PC-3 (cell line): ENCODE data around the gene CRY2.

Experiments
- EZH2 ChIP-seq: fragments of 300-600 bp; sonication (generic); IDR thresholded peaks from one replicate; pipeline ENCODE4 v1.6.1; 2017; ENCODE audit warnings: antibody characterized with exemption, mild to moderate bottlenecking, low read length; ENCODE audit not compliant: unreplicated experiment
- TF ChIP-seq, protein P1 (sequence below): fragments of 300-600 bp; sonication (generic); conservative IDR thresholded peaks from 2 replicates; pipeline ENCODE4 v1.5.1; 2017; ENCODE audit warnings: antibody characterized with exemption, low read depth, mild to moderate bottlenecking, low read length

DNA sequence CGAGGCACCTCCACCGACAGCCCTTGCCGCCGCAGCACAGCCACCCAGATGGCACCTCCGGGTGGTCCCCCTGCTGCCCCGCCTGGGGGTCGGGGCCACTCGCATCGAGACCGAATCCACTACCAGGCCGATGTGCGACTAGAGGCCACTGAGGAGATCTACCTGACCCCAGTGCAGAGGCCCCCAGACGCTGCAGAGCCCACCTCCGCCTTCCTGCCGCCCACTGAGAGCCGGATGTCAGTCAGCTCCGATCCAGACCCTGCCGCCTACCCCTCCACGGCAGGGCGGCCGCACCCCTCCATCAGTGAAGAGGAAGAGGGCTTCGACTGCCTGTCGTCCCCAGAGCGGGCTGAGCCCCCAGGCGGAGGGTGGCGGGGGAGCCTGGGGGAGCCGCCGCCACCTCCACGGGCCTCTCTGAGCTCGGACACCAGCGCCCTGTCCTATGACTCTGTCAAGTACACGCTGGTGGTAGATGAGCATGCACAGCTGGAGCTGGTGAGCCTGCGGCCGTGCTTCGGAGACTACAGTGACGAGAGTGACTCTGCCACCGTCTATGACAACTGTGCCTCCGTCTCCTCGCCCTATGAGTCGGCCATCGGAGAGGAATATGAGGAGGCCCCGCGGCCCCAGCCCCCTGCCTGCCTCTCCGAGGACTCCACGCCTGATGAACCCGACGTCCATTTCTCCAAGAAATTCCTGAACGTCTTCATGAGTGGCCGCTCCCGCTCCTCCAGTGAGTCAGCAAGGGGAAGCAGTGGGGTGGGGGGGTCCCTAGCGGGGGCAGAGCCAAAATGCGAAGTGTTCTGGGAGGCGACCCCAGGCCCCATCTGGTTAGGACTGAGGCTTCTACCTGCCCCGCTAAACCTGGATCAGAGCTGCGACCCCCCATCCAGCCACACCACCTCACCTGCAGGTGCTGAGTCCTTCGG is 55.4 kb downstream of the CRY2 start:
- TF ChIP-seq, protein P1, sequence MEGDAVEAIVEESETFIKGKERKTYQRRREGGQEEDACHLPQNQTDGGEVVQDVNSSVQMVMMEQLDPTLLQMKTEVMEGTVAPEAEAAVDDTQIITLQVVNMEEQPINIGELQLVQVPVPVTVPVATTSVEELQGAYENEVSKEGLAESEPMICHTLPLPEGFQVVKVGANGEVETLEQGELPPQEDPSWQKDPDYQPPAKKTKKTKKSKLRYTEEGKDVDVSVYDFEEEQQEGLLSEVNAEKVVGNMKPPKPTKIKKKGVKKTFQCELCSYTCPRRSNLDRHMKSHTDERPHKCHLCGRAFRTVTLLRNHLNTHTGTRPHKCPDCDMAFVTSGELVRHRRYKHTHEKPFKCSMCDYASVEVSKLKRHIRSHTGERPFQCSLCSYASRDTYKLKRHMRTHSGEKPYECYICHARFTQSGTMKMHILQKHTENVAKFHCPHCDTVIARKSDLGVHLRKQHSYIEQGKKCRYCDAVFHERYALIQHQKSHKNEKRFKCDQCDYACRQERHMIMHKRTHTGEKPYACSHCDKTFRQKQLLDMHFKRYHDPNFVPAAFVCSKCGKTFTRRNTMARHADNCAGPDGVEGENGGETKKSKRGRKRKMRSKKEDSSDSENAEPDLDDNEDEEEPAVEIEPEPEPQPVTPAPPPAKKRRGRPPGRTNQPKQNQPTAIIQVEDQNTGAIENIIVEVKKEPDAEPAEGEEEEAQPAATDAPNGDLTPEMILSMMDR: no peak
- no peak for TF ChIP-seq EZH2
